HG03469 (cell line): ENCODE results near the gene NAXE.
"Not testable (repeated sequence)": the region's sequence is repeated elsewhere in the genome, so short reads cannot be mapped to it uniquely, and the experiment has no call there.

Experiments
- ATAC-seq: cut with Tn5 transposase; IDR thresholded peaks from one replicate; pipeline ENCODE4 v1.9.1; 2021; ENCODE audit warnings: mild to moderate bottlenecking, moderate library complexity, moderate number of reproducible peaks; ENCODE audit not compliant: unreplicated experiment

Gene NAXE

DNA sequence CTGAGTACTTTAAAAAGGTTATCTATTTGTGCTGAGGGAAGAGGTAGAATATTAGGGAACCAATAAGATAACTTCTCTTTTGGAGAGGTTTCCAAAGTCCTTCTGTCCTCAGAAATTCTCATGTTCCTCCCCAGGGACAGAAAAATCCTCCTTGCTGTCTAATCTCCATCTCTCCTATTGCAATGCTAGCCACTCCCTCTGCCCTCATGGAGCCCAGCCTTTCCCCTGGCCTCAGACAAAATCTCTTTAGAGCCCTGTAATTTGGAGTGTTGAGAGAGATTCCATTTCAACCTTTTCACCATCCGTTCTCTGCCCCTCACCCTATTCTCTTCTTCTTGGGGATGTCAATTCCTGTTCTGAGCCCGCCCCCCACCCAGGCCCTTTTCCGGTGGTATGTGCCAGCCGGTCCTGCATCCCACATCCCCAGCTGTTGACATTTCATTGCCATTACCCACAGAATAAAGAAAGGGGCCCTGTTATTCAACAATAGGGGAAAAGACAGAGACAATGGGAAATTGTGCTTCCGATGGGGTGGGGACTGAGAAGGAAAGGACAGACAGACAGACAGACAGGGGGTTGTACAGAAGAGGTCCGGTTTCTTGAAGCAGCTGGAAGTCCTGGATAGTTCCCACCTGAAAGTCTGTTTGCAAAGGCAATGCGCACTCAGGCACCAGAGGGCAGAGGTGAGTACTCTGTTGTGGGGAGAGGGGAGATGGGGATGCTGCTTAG is 27.4 kb downstream of the NAXE start, which contains the start of gene HAPLN2:
Gene HAPLN2 (plus strand): TSS at position 563 of the 729 bp plus-strand sequence. CDS start 4,076 bp downstream, outside the sequence.
- ATAC-seq = no peak

DNA sequence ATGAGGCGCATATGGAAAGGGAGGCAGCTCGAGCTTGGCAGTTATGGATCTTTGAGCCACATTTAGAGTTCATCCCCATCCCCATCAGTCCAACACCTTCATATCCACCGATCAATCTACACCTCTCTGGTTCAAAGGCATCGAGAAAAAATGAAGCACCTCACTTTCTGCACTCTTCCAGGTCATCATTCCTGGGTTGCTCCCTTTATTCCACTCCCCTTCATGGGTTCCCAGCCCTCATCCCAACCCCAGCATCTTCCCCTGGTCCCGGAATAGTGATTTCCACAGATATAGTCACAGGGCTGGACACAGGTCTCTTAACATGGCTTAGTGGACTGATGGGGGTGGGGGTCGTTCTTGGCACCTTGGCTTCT is 28.0 kb downstream of the NAXE start:
- no peak for ATAC-seq

DNA sequence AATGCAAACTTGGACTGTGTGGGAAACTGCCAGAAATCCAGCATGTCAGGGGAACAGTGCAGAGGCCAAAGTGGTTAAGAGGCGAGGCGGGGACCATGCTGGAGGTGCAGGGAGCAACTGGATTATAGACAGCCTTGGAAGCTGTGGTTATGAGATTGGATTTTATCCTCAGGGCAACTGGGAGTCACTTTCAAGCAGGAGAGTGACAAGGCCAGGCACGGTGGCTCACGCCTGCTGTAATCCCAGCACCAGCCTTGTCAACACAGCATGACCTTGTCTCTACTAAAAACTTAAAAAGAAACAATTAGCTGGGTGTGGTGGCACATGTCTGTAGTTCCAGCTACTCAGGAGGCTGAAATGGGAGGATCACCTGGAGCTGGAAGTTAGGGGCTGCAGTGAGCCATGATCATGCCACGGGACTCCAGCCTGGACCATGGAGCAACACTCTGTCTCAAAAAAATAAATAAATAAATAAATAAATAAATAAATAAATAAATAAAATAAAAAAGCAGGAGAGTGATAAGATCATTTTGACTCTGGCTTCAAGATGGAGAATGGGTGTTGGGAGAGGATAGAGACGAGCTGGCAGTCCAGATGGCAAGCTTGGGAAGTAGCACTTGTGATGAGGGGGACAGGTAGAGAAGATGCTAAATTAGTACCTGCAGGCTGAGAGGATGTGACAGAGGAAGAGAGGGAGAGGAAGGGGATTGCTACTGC is 31.2 kb downstream of the NAXE start:
- ATAC-seq = no peak

DNA sequence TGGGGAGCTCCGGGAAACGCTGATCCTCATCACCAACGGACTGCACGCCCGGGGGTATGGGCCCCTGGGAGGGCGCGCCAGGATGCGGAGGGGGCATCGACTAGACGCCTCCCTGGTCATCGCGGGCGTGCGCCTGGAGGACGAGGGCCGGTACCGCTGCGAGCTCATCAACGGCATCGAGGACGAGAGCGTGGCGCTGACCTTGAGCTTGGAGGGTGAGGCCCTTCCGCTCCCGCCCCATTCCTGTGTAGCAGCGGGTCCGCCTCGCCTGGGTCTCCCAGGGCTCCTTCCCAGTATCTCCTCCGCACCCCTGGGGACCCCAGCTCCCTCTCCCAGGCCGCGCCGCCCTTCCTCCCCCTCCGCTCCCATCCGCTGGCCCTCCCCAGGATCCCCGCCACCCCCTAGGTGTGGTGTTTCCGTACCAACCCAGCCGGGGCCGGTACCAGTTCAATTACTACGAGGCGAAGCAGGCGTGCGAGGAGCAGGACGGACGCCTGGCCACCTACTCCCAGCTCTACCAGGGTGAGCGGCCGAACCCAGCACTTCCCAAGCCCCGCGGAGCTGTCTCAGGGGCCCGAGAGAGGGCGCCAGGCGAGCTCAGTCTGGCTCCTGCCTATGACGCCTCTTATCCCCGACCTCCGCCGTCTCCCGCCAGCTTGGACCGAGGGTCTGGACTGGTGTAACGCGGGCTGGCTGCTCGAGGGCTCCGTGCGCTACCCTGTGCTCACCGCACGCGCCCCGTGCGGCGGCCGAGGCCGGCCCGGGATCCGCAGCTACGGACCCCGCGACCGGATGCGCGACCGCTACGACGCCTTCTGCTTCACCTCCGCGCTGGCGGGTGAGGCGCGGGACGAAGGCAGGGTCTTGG is 32.6 kb downstream of the NAXE start:
- no peak for ATAC-seq

DNA sequence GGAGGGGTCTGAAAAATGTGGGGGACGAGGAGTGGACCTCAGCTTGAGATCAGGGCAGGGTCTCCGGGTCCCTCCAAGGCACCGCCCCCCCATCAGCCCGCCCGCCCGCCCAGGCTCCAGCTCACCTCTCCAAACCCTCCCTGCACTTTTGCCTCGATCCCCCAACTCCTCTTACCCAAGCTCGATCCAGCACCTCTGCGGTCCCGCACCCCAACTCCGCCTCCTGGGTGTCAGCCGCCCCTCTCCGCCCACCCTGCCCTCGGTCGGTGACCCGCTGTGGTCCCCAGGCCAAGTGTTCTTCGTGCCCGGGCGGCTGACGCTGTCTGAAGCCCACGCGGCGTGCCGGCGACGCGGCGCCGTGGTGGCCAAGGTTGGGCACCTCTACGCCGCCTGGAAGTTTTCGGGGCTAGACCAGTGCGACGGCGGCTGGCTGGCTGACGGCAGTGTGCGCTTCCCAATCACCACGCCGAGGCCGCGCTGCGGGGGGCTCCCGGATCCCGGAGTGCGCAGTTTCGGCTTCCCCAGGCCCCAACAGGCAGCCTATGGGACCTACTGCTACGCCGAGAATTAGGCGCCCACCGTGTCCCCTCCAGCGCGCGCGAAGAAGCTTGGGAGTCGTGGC is 33.3 kb downstream of the NAXE start:
- no peak for ATAC-seq

DNA sequence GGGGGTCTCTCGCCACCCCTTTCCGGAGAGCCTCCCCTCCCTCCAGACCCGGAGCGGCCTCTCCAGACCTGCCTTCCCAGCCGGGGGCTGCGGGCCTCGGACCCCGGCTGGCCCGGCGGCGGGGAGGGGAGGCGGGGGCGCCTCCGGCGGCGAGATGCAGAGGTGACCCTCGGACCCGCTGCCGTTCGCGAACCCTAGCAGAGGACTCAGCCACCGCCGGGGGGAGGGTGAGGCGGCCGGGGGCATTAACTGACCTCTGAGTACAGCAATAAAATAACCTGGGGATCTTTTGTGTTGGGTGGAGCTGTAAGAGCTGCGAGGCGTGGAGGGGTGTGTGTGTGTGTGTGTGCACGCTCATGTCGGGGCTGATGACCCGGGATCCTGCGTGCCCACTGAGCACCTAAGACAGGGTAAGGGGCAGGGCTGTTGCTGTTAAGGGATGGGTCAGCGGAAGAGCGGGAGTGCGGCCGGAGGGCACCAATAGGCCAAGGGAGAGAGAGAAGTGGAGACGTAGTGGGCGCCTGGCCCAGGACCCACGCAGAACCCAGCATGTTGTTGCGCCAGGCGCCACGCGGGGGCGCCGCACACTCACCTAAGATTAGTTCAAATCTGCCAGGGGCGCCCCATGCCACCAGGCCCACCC is 34.0 kb downstream of the NAXE start:
- no peak for ATAC-seq

DNA sequence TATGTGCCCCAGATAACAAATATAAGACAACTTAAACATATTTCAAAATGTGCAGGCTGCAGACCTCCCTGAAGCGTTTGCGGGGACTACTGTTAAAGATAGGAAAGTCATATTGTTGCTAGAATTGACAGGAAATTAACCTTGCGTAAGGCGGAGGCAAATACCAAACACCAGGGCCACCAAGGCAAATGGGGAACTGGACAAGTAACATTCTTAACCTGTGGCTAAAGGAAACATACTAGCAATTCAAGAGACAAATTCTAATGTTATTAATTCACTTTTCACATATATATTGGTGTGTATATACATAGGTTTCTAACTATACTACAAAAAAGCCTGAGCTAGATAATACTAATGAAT is 34.5 kb downstream of the NAXE start:
- ATAC-seq = no peak

DNA sequence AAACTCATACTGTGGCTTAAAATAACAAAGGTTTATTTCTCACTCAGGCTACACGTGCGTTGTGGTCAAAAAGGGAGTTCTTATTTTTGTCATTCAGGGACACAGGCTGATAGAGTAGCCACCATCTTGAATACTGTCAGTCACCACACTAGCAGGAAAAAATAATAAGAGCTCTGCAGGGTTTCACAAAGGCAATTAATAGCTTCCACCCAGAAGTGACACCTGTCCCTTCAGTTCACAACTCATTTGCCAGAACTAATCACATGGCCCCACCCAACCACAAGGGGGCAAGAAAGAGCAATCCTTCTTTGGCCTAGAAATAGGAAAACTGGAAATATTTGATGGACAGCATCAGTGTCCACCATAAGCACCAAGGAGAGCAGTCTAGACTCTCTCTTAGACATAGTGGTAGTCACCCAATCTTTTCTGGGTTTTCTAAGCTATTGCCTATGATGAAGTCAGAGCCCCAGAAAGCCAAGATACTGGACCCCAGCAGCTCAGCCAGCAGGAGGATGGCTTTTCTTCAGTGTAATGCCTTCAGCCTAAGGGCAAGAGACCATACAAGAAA is 35.8 kb downstream of the NAXE start:
- ATAC-seq = no peak

DNA sequence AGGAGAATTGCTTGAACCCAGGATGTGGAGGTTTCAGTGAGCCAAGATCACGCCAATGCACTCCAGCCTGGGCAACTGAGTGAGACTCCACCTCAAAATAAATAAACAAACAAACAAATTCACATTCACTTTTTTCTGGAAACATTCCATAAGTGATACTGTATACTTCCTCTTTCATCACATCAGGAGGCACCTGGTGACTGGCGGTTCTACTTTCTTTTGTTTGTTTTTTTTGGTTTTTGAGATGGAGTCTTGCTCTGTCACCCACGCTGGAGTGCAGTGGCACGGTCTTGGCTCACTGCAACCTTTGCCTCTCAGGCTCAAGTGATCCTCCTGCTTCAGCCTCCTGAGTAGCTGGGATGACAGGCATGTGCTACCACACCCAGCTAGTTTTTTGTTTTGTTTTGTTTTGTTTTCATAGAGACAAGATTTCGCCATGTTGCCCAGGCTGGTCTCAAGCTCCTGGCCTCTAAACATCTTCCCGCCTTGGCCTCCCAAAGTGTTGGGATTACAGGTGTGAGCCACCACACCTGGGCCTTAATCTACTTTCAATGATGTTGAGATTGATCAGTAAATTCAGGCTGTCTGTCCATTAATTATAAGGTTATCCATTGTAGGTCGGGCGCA is 38.4 kb downstream of the NAXE start:
- ATAC-seq = no peak

DNA sequence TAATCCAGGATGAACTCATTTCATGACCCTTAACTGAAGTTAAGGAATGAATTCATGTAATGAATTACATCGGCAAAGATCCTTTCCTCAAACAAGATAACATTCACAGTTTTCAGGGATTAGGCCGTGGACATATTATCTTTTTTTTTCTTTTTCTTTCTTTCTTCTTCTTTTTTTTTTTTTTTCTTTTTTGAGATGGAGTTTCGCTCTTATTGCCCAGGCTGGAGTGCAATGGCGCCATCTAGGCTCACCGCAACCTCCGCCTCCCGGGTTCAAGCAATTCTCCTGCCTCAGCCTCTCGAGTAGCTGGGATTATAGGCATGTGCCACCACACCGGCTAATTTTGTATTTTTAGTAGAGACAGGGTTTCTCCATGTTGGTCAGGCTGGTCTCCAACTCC is 39.6 kb downstream of the NAXE start:
- ATAC-seq = not testable (repeated sequence)

DNA sequence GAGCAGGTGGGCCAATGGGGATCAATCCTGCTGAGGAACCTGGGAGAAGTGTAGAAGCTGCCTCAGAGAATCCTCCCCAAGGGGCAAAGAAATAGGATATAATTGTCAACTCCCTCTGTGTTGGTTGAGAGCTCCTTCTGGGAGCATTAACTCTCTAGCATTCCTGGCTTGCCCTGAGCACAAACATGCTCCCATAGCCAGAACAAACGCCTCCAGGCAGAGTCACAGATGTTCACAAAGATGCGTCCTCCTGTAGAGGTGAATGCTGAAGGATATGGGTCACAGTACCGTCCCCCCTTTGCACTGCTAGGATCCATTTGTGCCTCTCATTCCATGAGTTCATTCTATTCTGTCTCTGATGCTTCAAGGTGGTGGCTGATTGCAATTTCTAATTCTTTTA is 40.8 kb downstream of the NAXE start:
- no peak for ATAC-seq

DNA sequence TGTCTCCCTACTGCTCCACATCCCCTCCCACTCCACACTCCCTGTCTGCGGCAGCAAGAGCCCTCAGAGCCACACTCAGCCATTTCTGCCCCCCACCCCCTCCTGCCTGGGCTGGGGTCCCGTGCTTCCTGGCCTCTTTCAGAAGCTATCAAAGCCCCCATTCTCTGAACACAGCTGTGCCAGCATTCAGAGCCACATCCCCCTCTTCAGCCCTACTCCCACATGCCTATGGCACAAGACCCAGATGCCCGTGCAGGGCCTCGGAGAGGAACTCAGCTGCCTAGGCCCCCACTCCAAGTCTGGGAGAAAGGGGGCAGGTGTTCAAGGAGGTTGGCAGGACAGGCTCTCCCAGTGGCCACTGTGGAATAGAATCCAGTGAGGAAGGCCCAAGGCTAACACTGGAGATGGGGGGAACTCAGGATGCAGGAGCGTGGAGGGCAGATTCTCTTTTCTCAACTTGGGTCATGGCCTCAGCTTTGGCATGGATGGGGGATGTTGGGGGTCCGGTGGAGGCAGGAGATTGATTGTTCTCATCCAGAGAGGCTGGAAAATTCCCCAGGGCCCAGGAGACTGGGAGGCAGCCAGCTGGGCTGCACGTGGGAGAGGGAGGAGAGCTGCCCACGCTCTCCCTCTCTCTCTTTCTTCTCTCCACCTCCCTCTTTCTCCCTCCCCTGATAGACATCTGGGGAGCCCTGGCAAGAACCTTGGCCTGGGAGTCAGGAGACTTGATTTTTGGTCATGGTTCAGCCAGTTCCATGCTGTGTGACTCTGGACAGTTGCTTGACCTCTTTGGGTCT is 46.8 kb downstream of the NAXE start:
- ATAC-seq = no peak

DNA sequence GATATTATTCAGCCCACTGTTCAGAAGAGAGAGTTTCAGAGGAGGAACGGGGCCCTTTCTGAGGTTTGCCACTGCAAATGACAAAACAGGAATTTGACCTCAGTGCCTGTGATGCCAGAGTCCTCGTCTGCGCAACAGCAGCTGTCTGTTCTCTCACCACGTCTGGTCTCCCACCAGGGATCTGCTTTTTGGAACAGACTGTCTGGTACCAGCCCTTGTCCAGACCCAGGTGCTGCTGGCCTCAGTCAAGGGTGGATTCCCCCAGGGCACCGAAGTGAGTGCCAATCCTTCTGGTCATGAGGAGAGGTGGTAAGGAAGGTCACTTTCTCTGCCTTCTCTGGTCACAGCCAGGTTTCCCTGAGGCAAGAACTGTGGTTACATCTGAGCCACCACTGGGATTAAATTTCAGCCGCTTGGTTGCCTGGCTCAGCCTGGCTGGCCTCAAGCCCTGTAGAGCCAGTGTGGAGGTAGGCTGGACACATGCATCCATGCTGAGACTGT is 48.1 kb downstream of the NAXE start:
- ATAC-seq = no peak

DNA sequence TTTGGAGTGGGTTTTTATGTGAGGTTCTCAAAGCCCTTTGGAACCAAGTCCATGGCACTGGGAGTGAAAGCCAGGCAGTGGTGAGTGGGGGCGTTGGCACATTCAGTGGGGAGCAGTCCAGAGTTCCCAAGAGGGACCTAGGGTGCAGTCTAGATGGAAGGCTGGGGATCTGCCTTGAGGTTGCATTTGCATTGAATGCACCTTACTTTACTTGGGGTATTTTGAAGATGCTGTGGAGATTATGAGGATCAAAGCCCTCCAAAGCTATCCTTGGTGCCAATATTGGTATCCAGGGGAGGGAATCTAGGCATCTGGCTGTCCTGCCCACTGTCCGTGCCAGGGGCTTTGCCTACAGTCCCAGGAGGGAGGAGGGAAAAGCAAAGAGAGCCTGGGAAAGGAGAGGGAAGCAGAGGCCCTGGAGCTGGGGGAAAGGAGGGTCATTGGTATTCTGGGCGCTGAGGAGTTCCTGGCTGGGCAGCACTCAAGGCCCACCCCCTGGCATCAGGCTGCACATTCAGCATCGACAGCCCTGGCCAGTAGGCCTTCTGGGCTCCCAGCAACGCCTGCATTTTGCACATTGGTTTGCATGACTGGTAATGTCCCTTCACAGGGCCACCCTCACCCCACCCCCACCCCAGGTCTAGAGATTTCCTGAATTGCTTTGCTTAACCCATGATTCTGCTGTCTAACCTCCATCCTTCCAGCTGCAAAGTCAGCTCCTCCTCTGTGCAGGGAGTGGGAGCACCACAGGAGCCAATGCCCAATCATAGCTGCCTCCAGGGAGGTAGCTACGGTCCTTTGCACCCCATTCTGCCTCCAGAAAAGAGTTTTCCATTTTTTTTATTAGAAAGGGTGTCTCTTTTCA is 49.5 kb downstream of the NAXE start:
- no peak for ATAC-seq

DNA sequence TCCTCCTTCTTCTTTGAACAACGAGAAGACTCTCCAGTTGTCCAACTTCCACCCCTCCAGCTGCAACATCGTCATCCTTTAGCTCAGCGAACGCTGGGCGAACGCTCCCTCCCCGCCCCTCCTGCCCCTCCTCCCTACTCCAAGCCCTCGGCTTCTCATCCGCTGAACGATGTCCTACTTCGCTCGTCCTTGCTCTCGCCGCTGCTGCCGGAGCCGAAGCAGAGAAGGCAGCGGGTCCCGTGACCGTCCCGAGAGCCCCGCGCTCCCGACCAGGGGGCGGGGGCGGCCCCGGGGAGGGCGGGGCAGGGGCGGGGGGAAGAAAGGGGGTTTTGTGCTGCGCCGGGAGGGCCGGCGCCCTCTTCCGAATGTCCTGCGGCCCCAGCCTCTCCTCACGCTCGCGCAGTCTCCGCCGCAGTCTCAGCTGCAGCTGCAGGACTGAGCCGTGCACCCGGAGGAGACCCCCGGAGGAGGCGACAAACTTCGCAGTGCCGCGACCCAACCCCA is 50.2 kb downstream of the NAXE start, which contains the start of gene BCAN:
Gene BCAN (plus strand): TSS at position 357 of the 504 bp plus-strand sequence. CDS start 3,938 bp downstream, outside the sequence.
- no peak for ATAC-seq

DNA sequence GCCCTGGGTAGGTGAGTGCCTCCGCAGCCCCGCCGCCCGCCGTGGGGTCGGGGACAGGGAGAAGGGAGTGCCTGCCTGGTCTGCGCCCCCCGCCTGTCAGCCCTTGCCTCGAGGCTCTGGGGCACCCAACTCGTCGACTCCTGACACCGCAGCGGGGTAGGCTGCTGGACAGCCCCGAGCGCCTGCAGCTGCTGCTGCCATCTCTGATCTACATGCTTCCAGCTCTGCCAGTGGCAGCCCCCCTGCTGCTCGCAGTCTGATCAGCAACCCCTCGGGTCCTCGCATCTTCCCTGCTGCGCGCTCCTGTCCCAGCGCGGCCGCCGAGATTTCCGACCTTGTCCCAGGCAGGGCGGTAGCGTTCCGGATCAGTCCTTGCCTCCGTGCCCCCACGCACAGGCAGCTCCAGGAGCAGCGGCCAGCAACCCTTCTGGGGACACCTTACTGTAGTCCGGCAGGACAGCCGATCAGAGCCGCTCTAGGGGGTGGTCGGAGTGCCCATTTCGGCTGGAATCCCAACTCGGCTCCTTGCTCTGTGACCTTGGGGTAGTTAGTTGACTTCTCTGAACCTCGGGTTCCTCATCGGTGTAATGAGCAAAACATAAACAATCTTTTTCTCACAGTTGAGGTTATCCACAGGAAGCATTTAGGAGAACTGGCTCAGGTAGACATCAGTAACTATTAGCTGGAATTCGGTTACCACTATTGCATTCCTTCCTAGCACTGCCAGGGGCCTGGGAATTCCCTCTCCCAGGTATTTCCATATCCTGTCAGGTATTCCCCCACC is 50.9 kb downstream of the NAXE start:
- no peak for ATAC-seq
